ENCODE results near the gene USP15.

- no peak for TF ChIP-seq CTCF (IDR thresholded peaks at IDR 0.05)
- no peak for TF ChIP-seq POLR2A (IDR thresholded peaks at IDR 0.05)
Observed at GRCh38 chr12:62379723-62380045, 119.5 kb downstream of the USP15 start.
